GM18499 (cell line): Measurements from ENCODE around the gene CD300C.
"Not testable (repeated sequence)": the region's sequence is repeated elsewhere in the genome, so short reads cannot be mapped to it uniquely, and the experiment has no call there.

Experiments
- ATAC-seq: cut with Tn5 transposase; IDR thresholded peaks from one replicate; pipeline ENCODE4 v1.9.1; 2021; ENCODE audit warnings: moderate number of reproducible peaks; ENCODE audit not compliant: insufficient read depth, unreplicated experiment

Gene CD300C

GRCh38 chr17:74539281-74539820 lies 6.6 kb downstream of the CD300C start:
- no peak for ATAC-seq

- ATAC-seq = no peak
These were observed 9.0 kb downstream of the CD300C start for GRCh38 chr17:74536890-74537289.

- no peak for ATAC-seq
These were observed 13.8 kb downstream of the CD300C start for GRCh38 chr17:74532115-74532514.

- no peak for ATAC-seq
These were observed 14.6 kb downstream of the CD300C start, which contains the start of gene CD300LB for GRCh38 chr17:74531231-74531761. TSS of gene CD300LB (minus strand) at chr17:74531475. CDS start at chr17:74531350, 125 bp downstream.

- ATAC-seq = no peak
These were observed 15.1 kb downstream of the CD300C start for GRCh38 chr17:74530831-74531150.

GRCh38 chr17:74529243-74529642 lies 16.7 kb downstream of the CD300C start:
- ATAC-seq = no peak

GRCh38 chr17:74528491-74529199 lies 17.3 kb downstream of the CD300C start:
- ATAC-seq = peak; percentile 91

- no peak for ATAC-seq
These were observed 18.2 kb downstream of the CD300C start for GRCh38 chr17:74527756-74528155.

- ATAC-seq = no peak
These were observed 18.8 kb downstream of the CD300C start for GRCh38 chr17:74527081-74527480.

GRCh38 chr17:74526681-74527080 lies 19.2 kb downstream of the CD300C start:
- ATAC-seq = no peak

- no peak for ATAC-seq
These were observed 20.1 kb downstream of the CD300C start for GRCh38 chr17:74525781-74526288.

- no peak for ATAC-seq
These were observed 20.5 kb downstream of the CD300C start for GRCh38 chr17:74525465-74525725.

- no peak for ATAC-seq
These were observed 21.1 kb downstream of the CD300C start for GRCh38 chr17:74524653-74525464.

GRCh38 chr17:74523308-74523707 lies 22.6 kb downstream of the CD300C start:
- no peak for ATAC-seq

- ATAC-seq = no peak
These were observed 23.4 kb downstream of the CD300C start for GRCh38 chr17:74522381-74523105.

- no peak for ATAC-seq
These were observed 24.2 kb downstream of the CD300C start for GRCh38 chr17:74521701-74522201.

GRCh38 chr17:74520790-74521480 lies 25.0 kb downstream of the CD300C start:
- ATAC-seq = no peak

GRCh38 chr17:74520016-74520434 lies 25.9 kb downstream of the CD300C start:
- no peak for ATAC-seq

- not testable (repeated sequence) for ATAC-seq
These were observed 27.4 kb downstream of the CD300C start for GRCh38 chr17:74518413-74518981.
